Stimulated activated CD4-positive, alpha-beta T cell treated with anti-CD3 and anti-CD28 coated beads, Interleukin-1b, Interleukin-23, amount 100 ng/mL, for 1 hour (primary cell): ENCODE results near the gene TEC.

Experiments
- DNase-seq, 2 donors: peaks; one replicate each; pipeline ENCODE4 v3.0.0-alpha.2; 2020; ENCODE audit warnings: low read depth in 2 of 2

TEC gene

DNA sequence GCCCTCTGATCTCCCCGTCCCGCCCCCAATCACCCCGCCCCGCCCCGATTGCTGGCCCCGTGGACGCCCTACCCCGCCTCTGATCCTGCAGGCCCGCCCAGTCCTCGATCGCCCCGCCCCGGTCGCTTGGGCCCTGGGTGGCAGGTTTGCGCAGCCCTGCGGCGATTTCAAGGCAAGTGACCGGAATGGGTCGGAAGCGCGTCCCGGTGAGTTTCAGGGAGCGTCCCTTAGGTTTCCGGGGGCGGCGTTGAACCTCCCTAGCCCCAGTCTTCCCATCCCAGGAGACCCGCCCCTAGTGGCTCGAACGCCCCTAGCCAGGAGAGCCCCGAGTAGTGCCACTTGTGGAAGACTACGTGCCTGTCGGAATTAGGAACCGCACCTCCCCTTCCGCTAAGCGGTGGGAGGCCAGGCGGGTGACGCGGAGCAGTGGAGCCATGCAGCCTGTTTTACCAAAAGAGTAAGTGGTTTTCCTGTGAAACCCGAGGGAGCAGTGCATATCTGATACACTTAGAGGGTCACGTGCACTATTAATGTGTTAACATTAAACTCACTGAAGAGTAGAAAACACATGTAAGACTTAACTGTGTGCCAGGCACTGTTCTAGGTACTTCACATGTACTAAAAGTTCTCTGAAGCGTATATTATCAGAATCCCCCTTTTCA is 354 bp upstream of the TEC start:
- DNase-seq, result peak; percentile 49 to 84

- DNase-seq, result no peak
Measured at GRCh38 chr4:48267574-48267973, 2.1 kb downstream of the TEC start.

- DNase-seq, result no peak
Measured at GRCh38 chr4:48266781-48267180, 2.9 kb downstream of the TEC start.

DNA sequence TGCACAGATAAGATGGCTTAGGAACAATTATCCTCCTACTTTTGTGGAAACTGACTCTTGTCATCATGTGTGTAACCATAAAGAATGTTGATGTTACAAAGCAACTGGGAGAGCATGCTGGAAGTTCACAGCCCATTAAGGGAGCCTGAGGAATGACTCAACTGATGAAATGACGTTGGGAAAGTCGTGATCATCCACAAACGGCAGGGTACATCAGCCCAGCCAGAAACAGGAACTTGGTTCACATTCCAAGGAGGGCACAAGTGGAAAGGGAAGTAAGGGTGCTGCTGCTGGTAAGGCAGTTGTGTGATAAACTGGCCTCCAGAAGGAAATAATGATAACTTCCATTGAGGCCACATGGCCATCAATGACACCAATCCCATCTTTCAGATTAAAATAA is 6.7 kb downstream of the TEC start:
- DNase-seq, result no peak

DNA sequence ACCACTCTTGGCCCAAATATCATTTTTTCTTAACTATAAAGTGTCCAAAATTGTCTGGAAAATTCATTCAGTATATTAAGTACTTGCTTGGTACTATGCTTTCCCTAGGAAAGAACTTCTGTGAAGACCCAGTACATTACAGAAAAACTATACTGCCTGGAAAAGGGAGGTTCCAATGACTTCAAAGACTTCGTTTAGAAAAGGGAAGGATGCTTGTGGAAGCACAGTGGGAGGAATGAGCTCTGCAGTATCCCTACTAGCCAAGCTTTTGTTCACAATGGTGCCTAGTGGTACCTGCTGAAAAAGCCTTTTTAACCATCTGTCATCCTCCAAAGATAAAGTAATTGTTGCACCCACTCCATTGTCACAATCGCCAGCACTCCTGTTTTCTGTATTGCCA is 7.2 kb downstream of the TEC start:
- no peak for DNase-seq

- DNase-seq, result no peak
Measured at GRCh38 chr4:48261281-48261680, 8.4 kb downstream of the TEC start.

DNA sequence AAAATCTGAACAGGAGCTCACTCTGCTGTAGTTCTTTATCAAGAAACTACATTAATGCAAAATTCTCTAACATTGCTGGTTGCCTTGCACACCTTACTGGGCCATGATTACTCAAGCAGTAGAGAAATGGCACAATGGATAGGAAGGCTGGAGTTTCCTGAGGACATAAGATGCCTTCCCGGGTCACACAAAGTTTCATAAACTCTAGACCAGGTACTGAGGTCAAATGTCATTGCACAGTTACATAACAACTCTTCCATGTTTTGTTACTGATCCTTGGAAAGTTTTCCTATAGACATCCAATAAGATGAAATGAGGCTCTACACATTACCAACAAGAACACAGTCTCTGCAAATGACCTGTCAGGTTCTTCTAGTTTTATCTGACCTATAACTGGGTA is 9.9 kb downstream of the TEC start:
- DNase-seq, result no peak

DNA sequence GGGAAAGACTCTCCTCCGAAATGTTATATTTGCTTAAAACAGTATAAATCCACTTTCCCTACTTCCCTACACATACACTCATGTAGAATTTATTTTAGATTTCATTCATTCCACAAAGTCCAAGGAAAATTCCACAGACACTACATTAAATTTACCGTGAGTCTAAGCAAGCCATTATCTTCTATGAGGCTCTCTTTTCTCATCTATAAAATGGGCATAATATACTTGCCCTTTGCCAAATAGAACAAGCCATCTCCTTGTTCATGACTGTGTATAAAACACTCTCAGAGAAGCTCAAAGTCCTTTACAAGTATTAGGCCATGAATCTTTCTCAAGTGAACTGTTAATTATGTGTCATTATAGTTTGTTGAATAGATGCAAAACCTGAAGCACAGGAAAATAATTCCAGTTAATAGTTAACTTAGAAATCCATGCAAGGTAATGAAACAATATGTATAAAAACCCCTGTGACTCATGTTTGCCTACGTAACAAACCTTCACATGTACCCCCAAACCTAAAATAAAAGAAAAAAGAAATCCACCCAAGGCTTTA is 10.7 kb downstream of the TEC start:
- no peak for DNase-seq

DNA sequence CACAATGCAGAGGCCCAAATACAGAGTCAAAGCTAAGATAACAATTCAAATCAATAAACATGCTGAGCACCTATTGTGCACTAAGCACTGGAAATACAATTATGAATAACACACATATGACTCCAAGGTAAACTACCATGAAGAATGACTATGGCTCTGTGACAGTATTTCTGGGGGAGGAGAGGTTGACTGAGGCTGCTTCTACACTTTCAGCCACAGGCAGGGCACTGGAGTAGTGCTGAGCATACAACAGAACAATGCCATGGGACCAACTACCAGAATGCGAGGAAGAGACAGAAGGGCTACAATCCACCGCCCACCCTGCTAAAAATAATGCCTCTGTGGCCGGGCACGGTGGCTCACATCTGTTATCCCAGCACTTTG is 13.7 kb downstream of the TEC start:
- DNase-seq, result no peak

GRCh38 chr4:48255072-48255958 is 14.3 kb downstream of the TEC start:
- DNase-seq, result no peak

DNA sequence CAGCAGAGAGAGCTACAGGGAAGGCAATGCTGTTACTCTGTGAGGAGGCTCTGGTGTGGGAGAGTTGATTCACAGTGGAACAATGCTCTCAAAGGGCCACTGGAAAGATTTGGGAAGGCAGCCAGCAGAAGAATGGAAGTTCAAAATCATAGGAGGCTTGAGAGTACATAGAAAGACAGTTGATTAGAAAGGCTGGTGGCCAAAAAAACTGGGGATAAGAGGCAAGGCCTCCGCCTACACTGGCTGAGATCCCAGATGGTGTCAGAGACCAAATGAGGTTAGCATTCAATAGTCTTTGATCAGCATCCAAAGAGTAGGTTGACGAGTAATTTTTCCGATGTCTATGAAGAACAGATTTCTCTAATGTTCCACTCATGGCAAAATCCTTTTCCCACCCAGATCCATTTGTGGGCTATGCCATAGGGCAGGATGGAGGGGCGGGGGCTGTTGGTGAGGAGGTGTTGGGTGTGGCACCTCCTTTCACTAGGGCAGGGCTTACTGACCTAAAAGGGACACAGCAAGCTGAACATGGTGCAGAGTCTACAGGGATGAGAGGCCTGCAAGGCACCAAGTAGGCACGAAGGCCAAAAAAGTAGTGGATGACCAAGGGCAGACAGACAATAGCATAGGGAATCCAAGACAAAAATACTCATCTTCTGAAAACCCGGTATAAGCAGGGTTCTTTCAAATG is 15.1 kb downstream of the TEC start:
- DNase-seq, result no peak

- DNase-seq, result no peak
Measured at GRCh38 chr4:48252313-48252712, 17.3 kb downstream of the TEC start.

DNA sequence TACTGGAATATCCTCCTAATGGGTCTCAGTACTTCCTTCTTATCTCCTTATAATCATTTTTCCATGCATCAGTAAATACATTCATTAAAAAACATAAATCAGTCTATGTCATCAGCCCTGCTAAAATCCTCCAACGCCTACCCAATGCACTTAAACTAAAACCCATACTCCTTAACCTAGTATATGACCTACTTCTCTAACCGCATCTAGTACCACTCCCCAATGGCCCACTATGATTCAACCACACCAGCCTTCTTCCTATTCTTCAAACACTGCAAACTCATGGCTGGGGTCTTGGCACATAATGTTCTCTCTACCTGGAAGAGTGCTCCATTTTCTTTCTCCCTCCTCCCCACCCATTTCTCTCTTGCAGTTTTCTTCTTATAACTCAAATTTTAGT is 18.7 kb downstream of the TEC start:
- DNase-seq, result no peak

- DNase-seq, result no peak
Measured at GRCh38 chr4:48250343-48250742, 19.3 kb downstream of the TEC start.

- DNase-seq, result no peak
Measured at GRCh38 chr4:48249378-48249777, 20.3 kb downstream of the TEC start.

GRCh38 chr4:48248559-48248953 is 21.1 kb downstream of the TEC start:
- no peak for DNase-seq

GRCh38 chr4:48247878-48248558 is 21.6 kb downstream of the TEC start:
- DNase-seq, result no peak

DNA sequence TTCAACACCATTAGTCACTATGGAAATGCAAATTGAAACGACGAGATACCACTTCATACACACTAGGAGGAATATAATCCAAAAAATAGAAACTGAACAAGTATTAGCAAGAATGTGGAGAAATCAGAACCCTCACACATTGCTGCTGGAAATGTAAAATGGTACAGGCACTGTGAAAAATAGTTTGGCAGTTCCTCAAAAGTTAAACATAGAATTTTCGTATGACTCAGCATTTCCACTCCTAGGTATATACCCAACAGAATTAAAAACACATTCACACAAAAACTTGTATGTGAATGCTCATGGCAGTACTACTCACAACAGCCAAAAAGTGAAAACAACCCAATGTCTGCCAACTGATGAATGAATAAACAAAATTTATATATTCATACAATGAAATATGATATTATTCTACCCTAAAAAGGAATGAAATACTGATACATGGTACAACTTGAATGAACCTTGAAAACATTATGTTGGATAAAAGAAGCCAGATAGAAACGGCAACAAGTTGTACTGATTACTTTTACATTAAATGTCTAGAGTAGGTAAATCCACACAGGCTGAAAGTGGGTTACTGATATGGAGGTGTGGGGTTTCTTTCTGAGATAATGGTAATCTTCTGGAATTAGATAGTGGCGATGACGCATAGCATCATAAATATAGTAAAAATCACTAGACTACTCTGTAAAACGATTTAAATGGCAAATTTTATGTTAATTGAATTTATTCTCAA is 22.3 kb downstream of the TEC start:
- no peak for DNase-seq

GRCh38 chr4:48244665-48245064 is 25.0 kb downstream of the TEC start:
- no peak for DNase-seq

- no peak for DNase-seq
Measured at GRCh38 chr4:48243887-48244286, 25.8 kb downstream of the TEC start.

DNA sequence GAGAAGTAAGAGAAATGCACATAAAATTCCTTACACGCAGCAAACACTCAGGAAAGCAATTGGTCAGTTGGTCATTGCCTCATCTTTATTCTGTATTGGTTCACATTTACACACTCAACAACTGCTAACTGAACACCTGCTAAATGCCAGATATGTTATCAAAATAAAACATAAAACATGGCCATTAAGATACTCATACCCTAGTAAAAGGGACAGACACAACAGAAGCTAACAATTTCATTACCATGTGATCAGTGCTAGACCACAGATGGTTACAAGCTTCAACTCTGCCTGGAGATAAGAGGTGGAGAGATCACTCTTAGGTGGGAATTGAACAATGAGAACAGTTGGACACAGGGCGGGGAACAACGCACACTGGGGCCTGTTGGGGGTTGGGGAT is 26.2 kb downstream of the TEC start:
- DNase-seq, result no peak
